Activated effector memory CD4-positive, alpha-beta T cell treated with anti-CD3 and anti-CD28 coated beads, Interleukin-2, amount 50 U/mL, for 16 hours (primary cell): ENCODE data around the gene PKDREJ.
"Not testable (repeated sequence)": the region's sequence is repeated elsewhere in the genome, so short reads cannot be mapped to it uniquely, and the experiment has no call there.

Source experiments
- DNase-seq: peaks from one replicate; pipeline ENCODE4 v3.0.0-alpha.2; 2020

PKDREJ gene

GRCh38 chr22:46263216-46263590 is at the start of gene PKDREJ:
Gene PKDREJ (minus strand): TSS chr22:46263343. CDS start chr22:46263322, 21 bp downstream.
- no peak for DNase-seq

- DNase-seq, result not testable (repeated sequence)
These were observed 49.7 kb upstream of the PKDREJ start for GRCh38 chr22:46312848-46313247.

GRCh38 chr22:46312056-46312455 is 48.9 kb upstream of the PKDREJ start:
- DNase-seq, result no peak

GRCh38 chr22:46309526-46310085 is 46.5 kb upstream of the PKDREJ start:
- no peak for DNase-seq

- no peak for DNase-seq
These were observed 45.3 kb upstream of the PKDREJ start for GRCh38 chr22:46308283-46308988.

GRCh38 chr22:46303347-46303965 is 40.3 kb upstream of the PKDREJ start:
- DNase-seq, result no peak

- DNase-seq, result no peak
These were observed 37.3 kb upstream of the PKDREJ start for GRCh38 chr22:46300491-46300890.

GRCh38 chr22:46299101-46299500 is 36.0 kb upstream of the PKDREJ start:
- DNase-seq, result no peak

GRCh38 chr22:46297151-46297812 is 34.1 kb upstream of the PKDREJ start:
- DNase-seq, result no peak

GRCh38 chr22:46296257-46297150 is 33.4 kb upstream of the PKDREJ start, which contains the start of gene GTSE1:
Gene GTSE1 (plus strand): TSS chr22:46296870. CDS start chr22:46297401, 531 bp downstream.
- DNase-seq, result peak; percentile 99

GRCh38 chr22:46295277-46295971 is 32.3 kb upstream of the PKDREJ start:
- DNase-seq, result no peak

GRCh38 chr22:46294784-46295183 is 31.6 kb upstream of the PKDREJ start:
- no peak for DNase-seq

GRCh38 chr22:46293577-46294260 is 30.6 kb upstream of the PKDREJ start:
- no peak for DNase-seq

- no peak for DNase-seq
These were observed 29.6 kb upstream of the PKDREJ start for GRCh38 chr22:46292732-46293131.

GRCh38 chr22:46292173-46292572 is 29.0 kb upstream of the PKDREJ start:
- DNase-seq, result no peak

GRCh38 chr22:46290843-46291785 is 28.0 kb upstream of the PKDREJ start:
- DNase-seq, result no peak

- DNase-seq, result no peak
These were observed 27.1 kb upstream of the PKDREJ start for GRCh38 chr22:46290121-46290842.

GRCh38 chr22:46289244-46289891 is 26.2 kb upstream of the PKDREJ start:
- DNase-seq, result no peak

- DNase-seq, result no peak
These were observed 25.7 kb upstream of the PKDREJ start for GRCh38 chr22:46288846-46289243.
